HepG2 (cell line): ENCODE measurements around the gene BATF2. TPM values are rescaled to one million over a fixed set of nuclear protein-coding genes. Genes with fewer than 3 reads are reported as not detected.

ENCODE experiments used
- BRD4 ChIP-seq: sonication (generic); formaldehyde crosslinking; IDR thresholded peaks from 2 replicates; pipeline ENCODE4 v1.4.0; 2020; ENCODE audit warnings: missing genetic modification reagents
- DNMT3B ChIP-seq: conservative IDR thresholded peaks from 2 replicates; pipeline ENCODE4 v1.6.1; 2016; ENCODE audit warnings: missing biosample characterization, control low read depth
- HDAC2 ChIP-seq: sonication (generic); formaldehyde crosslinking; IDR thresholded peaks from 2 replicates; pipeline ENCODE4 v1.4.0; 2020; ENCODE audit warnings: missing genetic modification reagents
- MZF1 ChIP-seq: sonication (generic); formaldehyde crosslinking; IDR thresholded peaks from 2 replicates; pipeline ENCODE4 v1.8.1; 2023; ENCODE audit warnings: mild to moderate bottlenecking, missing genetic modification reagents, borderline replicate concordance
- NR2F2 ChIP-seq: IDR thresholded peaks from 2 replicates; pipeline ENCODE4 v1.6.1; 2012; ENCODE audit warnings: low read depth, inconsistent platforms, borderline replicate concordance
- SALL2 ChIP-seq: sonication (generic); formaldehyde crosslinking; IDR thresholded peaks from 2 replicates; pipeline ENCODE4 v1.8.1; 2023; ENCODE audit warnings: mild to moderate bottlenecking, missing genetic modification reagents, inconsistent platforms
- SMAD1 ChIP-seq: sonication (generic); formaldehyde crosslinking; IDR thresholded peaks from 2 replicates; pipeline ENCODE4 v1.4.0; 2020; ENCODE audit warnings: missing genetic modification reagents, low read depth, mild to moderate bottlenecking, borderline replicate concordance
- SP1 ChIP-seq, 2 experiments: fragments of 450-650 bp in 1 of 2; sonication (generic) in 1 of 2; formaldehyde crosslinking in 1 of 2; IDR thresholded peaks; 2 replicates each; pipeline versions ENCODE4 v1.4.0 to v1.6.1; 2016 to 2020; ENCODE audit warnings: missing genetic modification reagents in 1 of 2
- ZBTB8A ChIP-seq: sonication (generic); formaldehyde crosslinking; IDR thresholded peaks from 2 replicates; pipeline ENCODE4 v1.4.0; 2020; ENCODE audit warnings: mild to moderate bottlenecking, low read depth, missing genetic modification reagents, borderline replicate concordance
- ZNF703 ChIP-seq: sonication (generic); formaldehyde crosslinking; IDR thresholded peaks from 2 replicates; pipeline ENCODE4 v1.5.1; 2020; ENCODE audit warnings: missing genetic modification reagents, mild to moderate bottlenecking, moderate library complexity, borderline replicate concordance
- polyA plus RNA-seq, 8 experiments: library from polyadenylated mRNA; depleted of rRNA in 3 of 8; stranded (reverse) in 7 of 8; unstranded in 1 of 8; fragments of >200 nt; fragmentation: Illumina TruSeq in 4 of 8; extraction: Trizol in 4 of 8; gene quantifications; 2 replicates each; pipeline versions ENCODE4 v1.2.1 to v1.2.3, GENCODE V29; 2011 to 2016; ENCODE audit warnings: low read depth in 4 of 8, missing spikeins in 1 of 8, mixed read lengths in 1 of 8; ENCODE audit not compliant: insufficient read depth in 1 of 8
- total RNA-seq, 5 experiments: library from RNA; depleted of rRNA; stranded (reverse); fragments of >200 nt; fragmentation: Illumina TruSeq; extraction: Trizol; gene quantifications; 2 replicates each; pipeline ENCODE4 v1.2.3, GENCODE V29; 2016; ENCODE audit warnings: low read depth in 1 of 5
- TF ChIP-seq, protein P1 (sequence below): sonication (generic); formaldehyde crosslinking; IDR thresholded peaks from 2 replicates; pipeline ENCODE4 v1.4.0; 2020; ENCODE audit warnings: missing genetic modification reagents, borderline replicate concordance
- TF ChIP-seq, protein P2 (sequence below): sonication (generic); formaldehyde crosslinking; IDR thresholded peaks from 2 replicates; pipeline ENCODE4 v1.4.0; 2020; ENCODE audit warnings: missing genetic modification reagents
- TF ChIP-seq, protein P3 (sequence below): sonication (generic); formaldehyde crosslinking; IDR thresholded peaks from 2 replicates; pipeline ENCODE4 v1.5.0; 2020; ENCODE audit warnings: missing genetic modification reagents
- TF ChIP-seq, protein P4 (sequence below), 2 experiments: sonication (generic) in 1 of 2; formaldehyde crosslinking in 1 of 2; IDR thresholded peaks; 2 replicates each; pipeline versions ENCODE4 v1.5.1 to v1.6.1; 2011 to 2020; ENCODE audit warnings: borderline replicate concordance in 1 of 2, low read depth in 1 of 2, low read length in 1 of 2, mild to moderate bottlenecking in 1 of 2, missing genetic modification reagents in 1 of 2, moderate library complexity in 1 of 2
- TF ChIP-seq, protein P5 (sequence below): sonication (generic); formaldehyde crosslinking; IDR thresholded peaks from 2 replicates; pipeline ENCODE4 v1.5.1; 2020; ENCODE audit warnings: missing genetic modification reagents, mild to moderate bottlenecking, borderline replicate concordance
- TF ChIP-seq, protein P6 (sequence below): IDR thresholded peaks from 2 replicates; pipeline ENCODE4 v1.6.1; 2016; ENCODE audit warnings: missing compliant biosample characterization, missing genetic modification reagents, borderline replicate concordance

The BATF2 gene
- total and polyA plus RNA-seq, 2 of the 13 experiments (the other 11 are each of a cell fraction or from before 2014, with no cell fraction given): 2.8 to 3.9 TPM

DNA sequence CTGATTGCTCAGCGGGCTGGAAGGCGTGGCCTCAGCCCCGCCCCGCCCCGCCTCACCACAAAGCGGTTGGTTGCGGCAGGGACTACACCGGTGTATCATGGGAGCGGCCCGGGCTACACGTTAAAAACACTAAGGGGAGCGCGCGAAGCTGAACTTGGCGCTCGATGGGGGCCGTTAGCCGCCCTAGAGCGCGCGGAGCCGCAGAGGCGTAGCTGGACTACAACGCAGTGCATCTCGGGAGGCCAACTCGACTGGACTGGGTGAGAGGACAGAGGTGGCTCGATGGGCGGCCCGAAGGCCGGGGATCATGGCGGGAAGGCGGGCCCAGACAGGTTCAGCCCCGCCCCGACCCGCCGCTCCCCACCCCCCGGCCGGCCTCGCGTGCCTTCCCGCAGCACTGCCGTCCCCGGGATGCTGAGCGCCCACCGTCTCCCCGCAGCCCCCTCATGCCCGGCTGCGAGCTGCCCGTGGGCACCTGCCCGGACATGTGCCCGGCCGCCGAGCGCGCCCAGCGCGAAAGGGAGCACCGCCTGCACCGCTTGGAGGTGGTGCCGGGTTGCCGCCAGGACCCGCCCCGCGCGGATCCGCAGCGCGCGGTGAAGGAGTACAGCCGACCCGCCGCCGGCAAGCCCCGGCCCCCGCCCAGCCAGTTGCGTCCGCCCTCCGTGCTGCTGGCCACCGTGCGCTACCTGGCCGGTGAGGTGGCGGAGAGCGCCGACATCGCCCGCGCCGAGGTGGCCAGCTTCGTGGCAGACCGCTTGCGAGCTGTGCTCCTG is 44.3 kb upstream of the BATF2 start, which contains the start of gene SAC3D1 (continued):
- TF ChIP-seq DNMT3B (CRISPR knock-in tag) (no peak), SP1 (IDR thresholded peaks at IDR 0.05) (no peak), SP1 (CRISPR knock-in tag; IDR thresholded peaks at IDR 0.05) (peak; percentile 42), SALL2 (CRISPR knock-in tag) (no peak), ZNF703 (no peak), HDAC2 (CRISPR knock-in tag) (peak; percentile 46; the same call in 1 of the 2 replicates), BRD4 (CRISPR knock-in tag) (no peak), SMAD1 (CRISPR knock-in tag) (no peak; the same call in 1 of the 2 replicates), NR2F2 (no peak), MZF1 (no peak), ZBTB8A (no peak)
- TF ChIP-seq, protein P1, sequence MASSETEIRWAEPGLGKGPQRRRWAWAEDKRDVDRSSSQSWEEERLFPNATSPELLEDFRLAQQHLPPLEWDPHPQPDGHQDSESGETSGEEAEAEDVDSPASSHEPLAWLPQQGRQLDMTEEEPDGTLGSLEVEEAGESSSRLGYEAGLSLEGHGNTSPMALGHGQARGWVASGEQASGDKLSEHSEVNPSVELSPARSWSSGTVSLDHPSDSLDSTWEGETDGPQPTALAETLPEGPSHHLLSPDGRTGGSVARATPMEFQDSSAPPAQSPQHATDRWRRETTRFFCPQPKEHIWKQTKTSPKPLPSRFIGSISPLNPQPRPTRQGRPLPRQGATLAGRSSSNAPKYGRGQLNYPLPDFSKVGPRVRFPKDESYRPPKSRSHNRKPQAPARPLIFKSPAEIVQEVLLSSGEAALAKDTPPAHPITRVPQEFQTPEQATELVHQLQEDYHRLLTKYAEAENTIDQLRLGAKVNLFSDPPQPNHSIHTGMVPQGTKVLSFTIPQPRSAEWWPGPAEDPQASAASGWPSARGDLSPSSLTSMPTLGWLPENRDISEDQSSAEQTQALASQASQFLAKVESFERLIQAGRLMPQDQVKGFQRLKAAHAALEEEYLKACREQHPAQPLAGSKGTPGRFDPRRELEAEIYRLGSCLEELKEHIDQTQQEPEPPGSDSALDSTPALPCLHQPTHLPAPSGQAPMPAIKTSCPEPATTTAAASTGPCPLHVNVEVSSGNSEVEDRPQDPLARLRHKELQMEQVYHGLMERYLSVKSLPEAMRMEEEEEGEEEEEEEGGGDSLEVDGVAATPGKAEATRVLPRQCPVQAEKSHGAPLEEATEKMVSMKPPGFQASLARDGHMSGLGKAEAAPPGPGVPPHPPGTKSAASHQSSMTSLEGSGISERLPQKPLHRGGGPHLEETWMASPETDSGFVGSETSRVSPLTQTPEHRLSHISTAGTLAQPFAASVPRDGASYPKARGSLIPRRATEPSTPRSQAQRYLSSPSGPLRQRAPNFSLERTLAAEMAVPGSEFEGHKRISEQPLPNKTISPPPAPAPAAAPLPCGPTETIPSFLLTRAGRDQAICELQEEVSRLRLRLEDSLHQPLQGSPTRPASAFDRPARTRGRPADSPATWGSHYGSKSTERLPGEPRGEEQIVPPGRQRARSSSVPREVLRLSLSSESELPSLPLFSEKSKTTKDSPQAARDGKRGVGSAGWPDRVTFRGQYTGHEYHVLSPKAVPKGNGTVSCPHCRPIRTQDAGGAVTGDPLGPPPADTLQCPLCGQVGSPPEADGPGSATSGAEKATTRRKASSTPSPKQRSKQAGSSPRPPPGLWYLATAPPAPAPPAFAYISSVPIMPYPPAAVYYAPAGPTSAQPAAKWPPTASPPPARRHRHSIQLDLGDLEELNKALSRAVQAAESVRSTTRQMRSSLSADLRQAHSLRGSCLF (CRISPR knock-in tag): no peak
- TF ChIP-seq, protein P2, sequence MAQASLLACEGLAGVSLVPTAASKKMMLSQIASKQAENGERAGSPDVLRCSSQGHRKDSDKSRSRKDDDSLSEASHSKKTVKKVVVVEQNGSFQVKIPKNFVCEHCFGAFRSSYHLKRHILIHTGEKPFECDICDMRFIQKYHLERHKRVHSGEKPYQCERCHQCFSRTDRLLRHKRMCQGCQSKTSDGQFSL: no peak
- TF ChIP-seq, protein P3, sequence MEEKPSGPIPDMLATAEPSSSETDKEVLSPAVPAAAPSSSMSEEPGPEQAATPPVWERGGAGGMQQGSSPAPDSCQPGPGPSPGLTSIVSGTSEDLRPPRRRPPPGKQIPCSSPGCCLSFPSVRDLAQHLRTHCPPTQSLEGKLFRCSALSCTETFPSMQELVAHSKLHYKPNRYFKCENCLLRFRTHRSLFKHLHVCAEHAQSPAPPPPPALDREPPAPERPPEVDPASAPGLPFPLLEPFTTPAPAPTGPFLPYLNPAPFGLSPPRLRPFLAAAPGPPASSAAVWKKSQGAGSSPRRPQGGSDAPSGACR (CRISPR knock-in tag): no peak; the same call in 1 of the 2 replicates
- TF ChIP-seq, protein P4, sequence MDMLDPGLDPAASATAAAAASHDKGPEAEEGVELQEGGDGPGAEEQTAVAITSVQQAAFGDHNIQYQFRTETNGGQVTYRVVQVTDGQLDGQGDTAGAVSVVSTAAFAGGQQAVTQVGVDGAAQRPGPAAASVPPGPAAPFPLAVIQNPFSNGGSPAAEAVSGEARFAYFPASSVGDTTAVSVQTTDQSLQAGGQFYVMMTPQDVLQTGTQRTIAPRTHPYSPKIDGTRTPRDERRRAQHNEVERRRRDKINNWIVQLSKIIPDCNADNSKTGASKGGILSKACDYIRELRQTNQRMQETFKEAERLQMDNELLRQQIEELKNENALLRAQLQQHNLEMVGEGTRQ (IDR thresholded peaks at IDR 0.05; ENCODE audit: low read depth, low read length): no peak
- TF ChIP-seq, protein P4 (CRISPR knock-in tag; IDR thresholded peaks at IDR 0.05; ENCODE audit: borderline replicate concordance): no peak
- TF ChIP-seq, protein P5, sequence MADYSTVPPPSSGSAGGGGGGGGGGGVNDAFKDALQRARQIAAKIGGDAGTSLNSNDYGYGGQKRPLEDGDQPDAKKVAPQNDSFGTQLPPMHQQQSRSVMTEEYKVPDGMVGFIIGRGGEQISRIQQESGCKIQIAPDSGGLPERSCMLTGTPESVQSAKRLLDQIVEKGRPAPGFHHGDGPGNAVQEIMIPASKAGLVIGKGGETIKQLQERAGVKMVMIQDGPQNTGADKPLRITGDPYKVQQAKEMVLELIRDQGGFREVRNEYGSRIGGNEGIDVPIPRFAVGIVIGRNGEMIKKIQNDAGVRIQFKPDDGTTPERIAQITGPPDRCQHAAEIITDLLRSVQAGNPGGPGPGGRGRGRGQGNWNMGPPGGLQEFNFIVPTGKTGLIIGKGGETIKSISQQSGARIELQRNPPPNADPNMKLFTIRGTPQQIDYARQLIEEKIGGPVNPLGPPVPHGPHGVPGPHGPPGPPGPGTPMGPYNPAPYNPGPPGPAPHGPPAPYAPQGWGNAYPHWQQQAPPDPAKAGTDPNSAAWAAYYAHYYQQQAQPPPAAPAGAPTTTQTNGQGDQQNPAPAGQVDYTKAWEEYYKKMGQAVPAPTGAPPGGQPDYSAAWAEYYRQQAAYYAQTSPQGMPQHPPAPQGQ (CRISPR knock-in tag): no peak
- TF ChIP-seq, protein P6, sequence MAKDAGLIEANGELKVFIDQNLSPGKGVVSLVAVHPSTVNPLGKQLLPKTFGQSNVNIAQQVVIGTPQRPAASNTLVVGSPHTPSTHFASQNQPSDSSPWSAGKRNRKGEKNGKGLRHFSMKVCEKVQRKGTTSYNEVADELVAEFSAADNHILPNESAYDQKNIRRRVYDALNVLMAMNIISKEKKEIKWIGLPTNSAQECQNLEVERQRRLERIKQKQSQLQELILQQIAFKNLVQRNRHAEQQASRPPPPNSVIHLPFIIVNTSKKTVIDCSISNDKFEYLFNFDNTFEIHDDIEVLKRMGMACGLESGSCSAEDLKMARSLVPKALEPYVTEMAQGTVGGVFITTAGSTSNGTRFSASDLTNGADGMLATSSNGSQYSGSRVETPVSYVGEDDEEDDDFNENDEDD (CRISPR knock-in tag): peak; percentile 96
